Stimulated activated CD4-positive, alpha-beta T cell treated with anti-CD3 and anti-CD28 coated beads, Interleukin-4, amount 100 ng/mL, for 4 hours (primary cell): ENCODE measurements around the gene NPPA.

Source experiments
- DNase-seq, 2 experiments: peaks; one replicate each; pipeline ENCODE4 v3.0.0-alpha.2; 2020

NPPA gene

DNA sequence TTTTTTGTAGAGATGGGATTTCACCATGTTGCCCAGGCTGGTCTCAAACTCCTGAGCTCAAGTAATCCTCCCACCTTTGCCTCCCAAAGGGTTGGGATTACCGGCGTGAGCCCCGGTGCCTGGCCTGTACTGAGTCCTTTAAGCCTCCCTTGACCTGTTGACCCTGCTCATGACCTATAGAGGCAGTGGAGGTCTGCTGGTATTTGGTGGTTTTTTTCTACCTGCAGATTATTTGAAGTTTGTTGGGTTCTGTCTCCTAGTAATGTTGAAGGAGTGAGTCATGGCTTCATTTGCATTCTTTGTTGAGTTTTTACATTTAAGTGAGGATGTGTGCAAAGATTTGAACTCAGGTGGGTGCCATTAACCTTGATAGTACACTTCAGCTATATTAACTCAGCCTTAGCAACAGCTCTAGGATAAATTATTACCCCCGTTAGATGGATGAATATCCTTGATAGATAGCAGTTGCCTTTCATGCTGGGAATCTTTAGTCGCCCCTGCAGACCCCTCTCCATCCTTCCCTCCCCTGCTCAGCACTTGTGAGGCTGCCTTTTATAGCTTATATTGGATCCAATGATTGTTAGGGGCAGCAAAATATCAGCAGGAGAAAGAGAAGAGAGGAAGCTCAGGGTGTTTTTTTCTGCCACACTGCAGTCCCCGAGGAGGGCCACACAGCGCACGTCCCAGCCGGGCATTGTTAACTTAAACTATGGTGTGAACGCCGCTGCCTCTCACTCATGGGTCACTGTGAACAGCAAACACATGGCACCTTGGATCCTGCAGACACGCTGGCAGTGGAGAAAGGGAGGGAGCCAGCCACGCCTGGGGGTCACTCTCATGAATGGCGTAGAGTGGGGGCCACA lies 26.0 kb upstream of the NPPA start:
- no peak for DNase-seq

DNA sequence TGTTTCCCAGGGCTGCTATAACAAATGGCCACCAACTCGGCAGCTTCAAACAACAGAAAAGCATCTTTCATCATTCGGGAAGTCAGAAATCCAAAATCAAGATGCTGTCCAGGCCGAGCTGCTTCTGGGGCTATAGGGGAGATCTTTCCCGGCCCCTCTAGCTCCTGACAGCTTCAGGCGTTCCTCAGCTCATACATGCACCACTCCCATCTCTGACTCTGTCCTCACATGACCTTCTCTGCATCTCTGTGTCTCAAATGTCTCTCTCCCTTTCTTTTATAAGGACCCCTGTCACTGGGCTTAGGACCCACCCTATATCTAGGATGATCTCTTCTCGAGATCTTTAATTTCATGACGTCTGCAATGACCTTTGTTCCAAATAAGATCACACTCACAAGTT lies 25.0 kb upstream of the NPPA start:
- no peak for DNase-seq

DNA sequence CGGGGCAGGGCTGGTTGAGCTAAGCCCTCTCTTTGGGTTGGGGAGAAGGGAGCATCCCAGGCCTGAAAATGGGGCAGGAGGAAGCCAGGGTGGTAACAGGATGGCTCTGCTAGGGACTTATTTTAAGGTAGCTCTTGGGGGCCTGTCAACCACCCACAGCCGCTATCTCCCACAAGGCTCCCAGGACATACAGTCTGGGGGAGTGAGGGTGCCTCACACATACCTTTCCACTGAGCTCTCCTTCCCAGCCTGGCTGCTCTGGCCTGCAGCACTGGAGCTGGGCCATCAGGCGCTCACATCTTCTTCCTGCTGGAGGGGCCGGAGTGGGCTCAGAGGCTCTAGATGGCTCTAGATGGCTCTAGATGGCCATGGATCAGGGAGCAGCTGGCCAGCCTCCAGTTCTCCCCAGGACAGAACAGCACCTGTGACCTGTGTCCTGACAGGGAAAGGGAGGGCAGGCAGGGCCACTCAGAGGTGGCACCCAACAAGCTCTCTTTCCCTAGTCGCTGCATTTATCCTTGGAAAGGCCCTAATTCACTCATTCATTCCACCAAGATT lies 22.1 kb upstream of the NPPA start:
- no peak for DNase-seq

DNA sequence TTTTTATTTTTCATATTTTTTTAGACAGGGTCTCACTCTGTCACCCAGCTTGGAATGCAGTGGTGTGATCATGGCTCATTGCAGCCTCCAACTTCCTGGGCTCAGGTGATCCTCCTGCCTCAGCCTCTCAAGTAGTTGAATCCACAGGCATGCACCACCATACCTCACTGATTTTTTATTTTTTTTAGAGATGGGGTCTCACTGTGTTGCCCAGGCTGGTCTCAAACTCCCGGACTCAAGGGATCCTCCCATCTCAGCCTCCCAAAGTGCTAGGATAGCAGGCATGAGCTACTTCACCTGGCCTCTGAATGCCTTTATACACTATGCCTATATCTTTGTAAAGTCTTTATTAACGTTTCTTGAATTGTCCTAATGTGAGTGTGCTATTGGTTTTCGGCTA lies 21.5 kb upstream of the NPPA start:
- DNase-seq, result no peak

- no peak for DNase-seq
Measured at GRCh38 chr1:11868331-11868980, 20.9 kb upstream of the NPPA start.

- no peak for DNase-seq
Measured at GRCh38 chr1:11862890-11863289, 15.3 kb upstream of the NPPA start.

- DNase-seq, result no peak
Measured at GRCh38 chr1:11860587-11860986, 13.0 kb upstream of the NPPA start.

GRCh38 chr1:11860083-11860482 lies 12.5 kb upstream of the NPPA start:
- DNase-seq, result no peak

GRCh38 chr1:11858968-11859871 lies 11.6 kb upstream of the NPPA start:
- DNase-seq, result peak; percentile 34 to 57

DNA sequence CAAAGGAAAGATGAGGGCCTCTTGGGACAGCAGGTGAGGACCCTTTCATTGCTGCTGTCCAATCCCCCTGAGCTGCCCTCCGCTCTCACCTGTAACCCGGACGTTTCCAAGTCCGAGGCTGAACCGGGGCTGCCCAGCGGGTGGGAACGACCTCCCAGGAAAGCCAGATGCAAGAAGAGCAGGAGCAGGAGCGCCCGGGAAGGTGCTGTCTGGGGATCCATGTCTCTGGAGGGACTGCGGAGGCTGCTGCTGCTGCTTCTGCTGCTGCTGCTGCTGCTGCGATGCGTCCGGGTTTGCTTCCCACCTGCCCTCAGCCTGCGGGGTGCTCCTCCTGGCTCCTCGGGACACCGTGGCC lies 11.0 kb upstream of the NPPA start, which contains the start of gene NPPB:
TSS of gene NPPB (minus strand) at position 333 of the 355 bp plus-strand sequence. CDS start at position 221, 112 bp downstream.
- DNase-seq, result no peak

DNA sequence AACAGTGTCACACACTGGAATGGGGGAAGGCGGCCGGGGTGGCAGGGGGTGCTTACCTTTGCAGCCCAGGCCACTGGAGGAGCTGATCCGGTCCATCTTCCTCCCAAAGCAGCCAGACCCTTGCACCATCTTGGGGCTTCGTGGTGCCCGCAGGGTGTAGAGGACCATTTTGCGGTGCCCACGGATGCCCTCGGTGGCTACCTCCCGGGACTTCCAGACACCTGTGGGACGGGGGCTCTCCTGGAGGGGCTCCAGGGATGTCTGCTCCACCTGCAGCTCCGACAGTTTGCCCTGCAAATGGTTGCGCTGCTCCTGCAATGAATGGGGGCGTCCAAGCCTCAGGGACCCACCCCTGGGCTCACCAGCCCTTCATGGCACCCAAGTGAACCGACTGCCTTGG lies 10.6 kb upstream of the NPPA start:
- no peak for DNase-seq

GRCh38 chr1:11857164-11857851 lies 9.7 kb upstream of the NPPA start:
- DNase-seq, result no peak

DNA sequence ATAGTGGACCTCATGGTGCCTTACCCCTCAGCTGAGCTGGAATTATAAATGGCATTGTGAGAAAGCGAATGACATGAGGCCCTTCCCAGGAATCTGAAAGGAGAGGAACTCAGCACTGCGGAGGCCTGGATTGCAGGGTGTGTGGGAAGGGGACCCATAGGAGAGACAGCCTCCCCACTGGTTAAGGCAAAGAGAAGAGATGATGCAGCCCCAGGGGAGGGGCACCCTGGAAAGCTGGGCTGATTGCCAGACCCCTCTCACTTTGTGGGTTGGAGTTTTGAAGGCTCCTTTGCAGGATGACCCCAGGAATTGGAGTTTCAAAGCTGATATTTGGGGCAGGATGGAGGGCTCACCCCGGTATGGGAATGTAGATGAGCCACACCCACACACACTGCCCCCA lies 9.1 kb upstream of the NPPA start:
- DNase-seq, result no peak

GRCh38 chr1:11855430-11855829 lies 7.8 kb upstream of the NPPA start:
- DNase-seq, result no peak

DNA sequence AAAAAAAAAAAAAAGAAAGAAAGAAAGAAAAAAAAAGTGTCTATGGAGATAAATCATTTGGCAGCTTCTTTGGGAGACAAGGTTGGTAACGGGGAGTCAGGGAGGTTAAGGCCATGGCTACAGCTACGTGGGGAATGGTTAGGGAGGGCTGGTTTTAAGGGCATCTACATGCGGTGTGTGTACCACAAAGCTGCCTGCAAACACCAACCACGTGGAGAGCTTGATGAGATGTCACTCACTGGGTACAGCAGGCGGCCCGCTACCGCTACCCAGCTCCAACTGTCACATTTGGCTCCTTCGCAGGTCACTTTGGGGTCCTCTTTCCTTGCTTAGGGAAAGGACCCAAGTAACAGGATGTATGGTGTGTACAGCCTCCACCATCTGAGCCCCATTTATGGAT lies 6.9 kb upstream of the NPPA start:
- DNase-seq, result no peak

DNA sequence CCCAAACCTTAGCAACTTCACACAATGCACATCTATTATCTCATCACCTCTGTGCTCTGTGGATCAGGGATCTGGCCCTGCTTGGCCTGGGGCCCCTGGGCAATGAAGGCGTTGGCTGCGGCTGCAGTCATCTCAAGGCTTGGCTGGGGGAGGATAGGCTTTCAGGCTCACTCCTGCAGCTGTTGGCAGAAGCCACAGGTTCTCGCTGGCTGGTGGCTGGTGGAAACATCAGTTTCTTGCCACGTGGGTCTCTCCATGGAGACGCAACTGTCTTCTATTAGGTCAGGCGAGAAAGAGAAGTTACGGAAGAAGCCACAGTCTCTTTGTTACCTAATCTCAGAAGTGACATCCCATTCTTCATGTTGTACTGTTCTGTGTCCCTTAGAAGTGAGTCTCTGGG lies 3.6 kb upstream of the NPPA start:
- no peak for DNase-seq

GRCh38 chr1:11850156-11850555 lies 2.6 kb upstream of the NPPA start:
- DNase-seq, result no peak

GRCh38 chr1:11848373-11848700 lies 754 bp upstream of the NPPA start:
- no peak for DNase-seq

GRCh38 chr1:11845641-11846335 lies 1.8 kb downstream of the NPPA start:
- no peak for DNase-seq

GRCh38 chr1:11842154-11843041 lies 5.2 kb downstream of the NPPA start:
- DNase-seq, result no peak
